Activated CD4-positive, alpha-beta memory T cell treated with anti-CD3 and anti-CD28 coated beads, Interleukin-2, amount 10 ng/mL, durations not matched to agents 7 days and 5 days (primary cell): ENCODE measurements around the gene OR5B17. TPM values are rescaled to one million over a fixed set of nuclear protein-coding genes. Genes with fewer than 3 reads are reported as not detected.
"Not testable (repeated sequence)": the region's sequence is repeated elsewhere in the genome, so short reads cannot be mapped to it uniquely, and the experiment has no call there.

Experiments used
- CTCF ChIA-PET: fragments of 350-600 bp; sonication (Branson Sonifier 250); formaldehyde crosslinking; loops from one replicate; lab custom pipeline; 2021; ENCODE audit warnings: antibody characterized with exemption, inconsistent platforms; lab: Charles Lee
- POLR2A ChIA-PET: fragments of 350-600 bp; sonication (Branson Sonifier 250); formaldehyde crosslinking; loops from one replicate; lab custom pipeline; 2021; ENCODE audit warnings: antibody characterized with exemption; lab: Charles Lee
- DNase-seq: peaks from one replicate; pipeline ENCODE4 v3.0.0-alpha.2; 2020
- H3K27ac Mint-ChIP-seq: one replicate; pipeline ENCODE4 v1.8.0; 2021; ENCODE audit warnings: mild to moderate bottlenecking, mixed read lengths
- H3K27me3 Mint-ChIP-seq: one replicate; pipeline ENCODE4 v1.8.0; 2021; ENCODE audit warnings: mixed read lengths
- H3K36me3 Mint-ChIP-seq: one replicate; pipeline ENCODE4 v1.8.0; 2021; ENCODE audit warnings: low read depth, mixed read lengths
- H3K4me1 Mint-ChIP-seq: one replicate; pipeline ENCODE4 v1.8.0; 2021; ENCODE audit warnings: mixed read lengths
- H3K4me3 Mint-ChIP-seq: one replicate; pipeline ENCODE4 v1.8.0; 2021; ENCODE audit warnings: mild to moderate bottlenecking, mixed read lengths
- H3K9me3 Mint-ChIP-seq: one replicate; pipeline ENCODE4 v1.8.0; 2021; ENCODE audit warnings: mixed read lengths
- total RNA-seq, 2 experiments: library from RNA; stranded (reverse); gene quantifications; one replicate each; pipeline ENCODE4 v1.2.3, GENCODE V29; 2021

Gene OR5B17
- total RNA-seq, result not detected

GRCh38 chr11:58358969-58359368, at the start of gene OR5B17:
Gene OR5B17 (minus strand): TSS chr11:58359069. CDS start chr11:58359069, 0 bp downstream.
- DNase-seq, result no peak
- Mint-ChIP-seq H3K9me3 (no peaks in the 10 kb centered on the region), H3K36me3 (no peaks in the 10 kb centered on the region), H3K27me3 (no peaks in the 10 kb centered on the region), H3K27ac (no peak within 1 kb of the TSS), H3K4me1 (no peaks in the 10 kb centered on the region), H3K4me3 (no peak within 1 kb of the TSS)
- ChIA-PET POLR2A (no interaction called here), CTCF (no interaction called here)

DNA sequence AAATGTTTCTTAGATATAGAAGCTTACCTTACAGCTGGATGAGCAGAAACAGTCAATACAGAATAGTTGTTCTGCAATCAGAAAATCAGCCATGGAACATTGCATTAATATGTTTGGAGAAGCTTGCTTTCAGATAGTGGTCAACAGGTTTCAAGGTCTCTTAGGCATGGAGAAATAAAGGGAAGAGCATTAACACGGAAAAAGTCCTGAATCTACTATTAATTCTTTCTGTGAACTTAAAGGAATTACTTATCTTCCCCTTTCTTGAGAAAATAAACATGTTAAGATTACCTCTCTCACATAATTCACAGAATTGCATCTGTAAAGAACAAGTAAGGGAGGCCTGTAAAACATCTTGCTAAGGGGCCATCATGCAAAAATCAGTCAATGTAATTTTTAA, 47.9 kb upstream of the OR5B17 start, which contains the start of gene OR5B3:
Gene OR5B3 (minus strand): TSS at position 101 of the 400 bp plus-strand sequence. CDS start 3,465 bp downstream, outside the sequence.
- Mint-ChIP-seq H3K27me3 (no peaks in the 10 kb centered on the region), H3K9me3 (peaks cover 13% of the 10 kb centered on the region), H3K36me3 (no peaks in the 10 kb centered on the region), H3K27ac (no peak within 1 kb of the TSS), H3K4me1 (no peaks in the 10 kb centered on the region), H3K4me3 (no peak within 1 kb of the TSS)
- ChIA-PET POLR2A (no interaction called here), CTCF (no interaction called here)
- no peak for DNase-seq

DNA sequence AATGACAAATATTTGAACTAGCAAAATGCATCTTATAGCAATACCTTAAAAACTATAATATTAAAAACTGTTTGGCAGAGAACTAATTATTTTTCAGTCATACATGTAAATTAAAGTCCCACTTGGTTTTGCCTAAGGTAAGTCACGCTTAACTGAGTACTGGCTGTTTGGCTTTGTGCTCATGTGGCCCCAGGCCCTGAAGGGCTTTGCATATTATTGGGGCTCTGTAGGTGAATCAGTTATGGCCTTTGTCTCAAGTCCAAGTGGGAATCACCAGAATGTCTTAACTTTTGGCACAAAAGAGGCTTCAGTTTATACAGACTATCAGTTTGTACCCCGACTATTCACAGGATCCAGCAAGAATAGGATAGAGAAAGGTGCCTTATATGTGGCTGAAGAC, 40.8 kb upstream of the OR5B17 start:
- H3K27me3 Mint-ChIP-seq, H3K36me3 Mint-ChIP-seq, H3K9me3 Mint-ChIP-seq, DNase-seq, POLR2A ChIA-PET, H3K4me1 Mint-ChIP-seq, CTCF ChIA-PET, H3K4me3 Mint-ChIP-seq, H3K27ac Mint-ChIP-seq: not testable (repeated sequence)

- Mint-ChIP-seq H3K27ac (no peak overlapping the region), H3K4me3 (no peak overlapping the region), H3K36me3 (no peaks in the 10 kb centered on the region), H3K27me3 (no peaks in the 10 kb centered on the region), H3K9me3 (no peaks in the 10 kb centered on the region), H3K4me1 (no peaks in the 10 kb centered on the region)
- ChIA-PET CTCF (no interaction called here), POLR2A (no interaction called here)
- DNase-seq, result no peak
Measured at GRCh38 chr11:58395581-58395980, 36.7 kb upstream of the OR5B17 start.

DNA sequence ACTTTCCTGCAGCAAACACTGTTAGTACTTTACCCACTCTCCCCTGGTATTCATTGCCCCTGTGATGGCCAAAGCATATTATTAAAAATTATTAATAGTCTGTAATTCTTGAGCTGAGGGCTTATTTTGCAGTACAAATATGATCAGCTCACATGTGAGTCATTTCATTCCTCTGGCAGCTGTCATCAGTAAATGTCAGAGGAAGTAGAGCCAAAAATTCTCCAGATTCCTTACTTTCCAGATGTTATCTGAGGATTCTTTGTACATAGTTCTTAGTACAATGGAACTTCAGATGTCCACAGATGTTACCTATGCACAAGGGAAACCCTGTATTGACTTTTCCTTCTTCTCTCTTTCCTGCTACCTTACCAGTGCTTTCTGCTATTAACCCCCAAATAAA, 35.3 kb upstream of the OR5B17 start:
- H3K27me3 Mint-ChIP-seq, result no peaks in the 10 kb centered on the region
- H3K4me3 Mint-ChIP-seq, result no peak overlapping the region
- ChIA-PET POLR2A (no interaction called here), CTCF (no interaction called here)
- no peak for DNase-seq
- H3K36me3 Mint-ChIP-seq, result no peaks in the 10 kb centered on the region
- no peaks in the 10 kb centered on the region for H3K9me3 Mint-ChIP-seq
- no peaks in the 10 kb centered on the region for H3K4me1 Mint-ChIP-seq
- no peak overlapping the region for H3K27ac Mint-ChIP-seq

DNA sequence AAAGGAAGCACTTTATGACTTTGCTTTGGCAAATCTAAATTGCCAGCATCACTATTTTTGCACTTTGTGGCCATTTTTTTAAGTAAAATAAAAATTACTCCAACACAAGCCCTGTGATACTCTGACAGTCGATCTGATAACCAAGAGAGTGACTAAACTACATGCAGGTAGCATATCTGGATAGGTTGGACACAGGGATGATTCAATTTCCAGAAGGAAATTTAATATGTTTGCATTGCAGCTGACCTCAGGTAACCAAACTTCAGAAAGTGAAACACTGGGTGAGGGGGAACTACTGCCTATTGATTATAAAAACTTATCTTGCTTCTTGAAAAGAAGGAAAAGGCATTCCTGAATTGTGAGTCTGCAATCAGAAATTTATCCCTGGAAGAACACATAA, 33.9 kb upstream of the OR5B17 start:
- DNase-seq, result no peak
- H3K36me3 Mint-ChIP-seq, result no peaks in the 10 kb centered on the region
- H3K9me3 Mint-ChIP-seq, result no peaks in the 10 kb centered on the region
- POLR2A ChIA-PET, result no interaction called here
- H3K27ac Mint-ChIP-seq, result no peak overlapping the region
- H3K4me3 Mint-ChIP-seq, result no peak overlapping the region
- CTCF ChIA-PET, result no interaction called here
- no peaks in the 10 kb centered on the region for H3K27me3 Mint-ChIP-seq
- H3K4me1 Mint-ChIP-seq, result no peaks in the 10 kb centered on the region

- H3K4me3 Mint-ChIP-seq, result no peak overlapping the region
- H3K9me3 Mint-ChIP-seq, result no peaks in the 10 kb centered on the region
- CTCF ChIA-PET, result no interaction called here
- no peaks in the 10 kb centered on the region for H3K36me3 Mint-ChIP-seq
- H3K4me1 Mint-ChIP-seq, result no peaks in the 10 kb centered on the region
- POLR2A ChIA-PET, result no interaction called here
- H3K27me3 Mint-ChIP-seq, result no peaks in the 10 kb centered on the region
- DNase-seq, result no peak
- no peak overlapping the region for H3K27ac Mint-ChIP-seq
Measured at GRCh38 chr11:58391879-58392278, 33.0 kb upstream of the OR5B17 start.

- POLR2A ChIA-PET, result no interaction called here
- CTCF ChIA-PET, result no interaction called here
- no peaks in the 10 kb centered on the region for H3K36me3 Mint-ChIP-seq
- H3K4me3 Mint-ChIP-seq, result no peak overlapping the region
- H3K9me3 Mint-ChIP-seq, result no peaks in the 10 kb centered on the region
- H3K4me1 Mint-ChIP-seq, result no peaks in the 10 kb centered on the region
- no peaks in the 10 kb centered on the region for H3K27me3 Mint-ChIP-seq
- DNase-seq, result no peak
- H3K27ac Mint-ChIP-seq, result no peak overlapping the region
Measured at GRCh38 chr11:58390551-58391063, 31.7 kb upstream of the OR5B17 start.

GRCh38 chr11:58354727-58355126, 4.1 kb downstream of the OR5B17 start:
- ChIA-PET CTCF (no interaction called here), POLR2A (no interaction called here)
- Mint-ChIP-seq H3K27me3 (no peaks in the 10 kb centered on the region), H3K9me3 (no peaks in the 10 kb centered on the region), H3K4me3 (no peak overlapping the region), H3K36me3 (no peaks in the 10 kb centered on the region), H3K4me1 (no peaks in the 10 kb centered on the region), H3K27ac (no peak overlapping the region)
- DNase-seq, result no peak

DNA sequence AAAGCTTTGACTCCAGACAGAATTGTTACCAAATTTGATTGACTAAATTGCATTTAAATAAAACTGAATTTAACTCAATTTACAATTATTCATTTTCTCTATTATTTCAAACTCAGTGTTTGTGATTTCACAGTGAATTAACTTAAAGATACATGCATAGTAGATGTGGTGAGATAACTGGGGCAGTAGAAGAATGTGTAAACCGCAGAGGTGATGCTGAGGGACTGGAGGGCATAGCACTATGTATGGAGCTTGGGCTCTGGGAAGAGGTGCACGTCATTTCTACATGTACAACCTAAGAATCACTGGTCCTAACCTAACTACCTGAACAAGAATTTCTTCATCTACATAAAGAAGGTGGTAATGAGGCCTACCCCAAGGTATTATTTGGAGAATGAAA, 13.7 kb downstream of the OR5B17 start:
- ChIA-PET CTCF (no interaction called here), POLR2A (no interaction called here)
- no peak for DNase-seq
- no peaks in the 10 kb centered on the region for H3K36me3 Mint-ChIP-seq
- H3K27ac Mint-ChIP-seq, result no peak overlapping the region
- no peaks in the 10 kb centered on the region for H3K4me1 Mint-ChIP-seq
- peaks cover 3% of the 10 kb centered on the region for H3K27me3 Mint-ChIP-seq
- H3K9me3 Mint-ChIP-seq, result no peaks in the 10 kb centered on the region
- no peak overlapping the region for H3K4me3 Mint-ChIP-seq

GRCh38 chr11:58334708-58335107, 24.2 kb downstream of the OR5B17 start:
- H3K4me1 Mint-ChIP-seq, result no peaks in the 10 kb centered on the region

DNA sequence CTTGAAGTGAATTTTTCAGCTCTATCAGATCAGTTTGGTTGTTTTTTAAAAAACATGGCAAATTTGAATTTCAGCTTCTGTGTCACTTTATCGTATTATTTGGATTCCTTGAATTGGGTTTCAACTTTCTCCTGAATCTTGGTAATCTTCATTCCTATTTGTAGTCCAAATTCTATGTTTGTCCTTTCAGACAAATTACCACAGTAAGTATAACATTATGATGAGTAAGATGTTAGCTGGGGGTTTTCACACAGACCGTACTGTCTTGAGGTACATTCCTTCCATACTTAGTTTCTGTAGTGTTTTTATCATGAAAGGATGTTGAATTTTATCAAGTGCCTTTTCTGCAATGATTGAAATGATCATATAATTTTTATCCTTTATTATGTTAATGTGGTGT, 28.0 kb downstream of the OR5B17 start:
- no peak for DNase-seq
- no peak overlapping the region for H3K27ac Mint-ChIP-seq

More at GRCh38 chr11:58334708-58335107, 24.2 kb downstream of the OR5B17 start:
- Mint-ChIP-seq H3K27ac (no peak overlapping the region), H3K27me3 (no peaks in the 10 kb centered on the region), H3K9me3 (no peaks in the 10 kb centered on the region), H3K4me3 (no peak overlapping the region), H3K36me3 (no peaks in the 10 kb centered on the region)
- ChIA-PET POLR2A (no interaction called here), CTCF (no interaction called here)
- DNase-seq, result no peak

GRCh38 chr11:58318532-58318931, 40.3 kb downstream of the OR5B17 start:
- no peaks in the 10 kb centered on the region for H3K36me3 Mint-ChIP-seq
- no peaks in the 10 kb centered on the region for H3K9me3 Mint-ChIP-seq
- H3K4me3 Mint-ChIP-seq, result no peak overlapping the region
- DNase-seq, result no peak
- ChIA-PET POLR2A (no interaction called here), CTCF (no interaction called here)
- no peaks in the 10 kb centered on the region for H3K27me3 Mint-ChIP-seq
- no peaks in the 10 kb centered on the region for H3K4me1 Mint-ChIP-seq
- H3K27ac Mint-ChIP-seq, result no peak overlapping the region

More for the DNA sequence above, 28.0 kb downstream of the OR5B17 start:
- ChIA-PET CTCF (no interaction called here), POLR2A (no interaction called here)
- Mint-ChIP-seq H3K4me1 (no peaks in the 10 kb centered on the region), H3K36me3 (no peaks in the 10 kb centered on the region), H3K9me3 (no peaks in the 10 kb centered on the region), H3K4me3 (no peak overlapping the region), H3K27me3 (peaks cover under 1% of the 10 kb centered on the region)

DNA sequence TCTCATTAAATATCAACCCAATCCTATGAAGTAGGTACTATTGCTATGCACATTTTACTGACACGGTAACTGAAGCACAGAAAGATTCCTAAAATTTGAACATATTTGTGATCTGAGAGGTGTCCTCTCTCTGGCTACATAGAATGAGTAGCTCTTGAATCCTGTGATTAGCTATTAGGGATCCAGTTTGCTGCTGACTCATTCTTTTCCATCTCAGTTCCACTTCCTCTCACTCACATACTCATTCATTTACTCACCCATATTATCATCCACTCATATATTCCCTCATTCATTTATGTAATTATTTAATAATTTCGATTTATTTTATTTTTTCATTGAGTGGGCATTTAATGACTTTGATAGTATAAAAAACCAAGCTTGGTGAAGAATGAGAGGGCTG, 42.7 kb downstream of the OR5B17 start:
- H3K4me1 Mint-ChIP-seq, result no peaks in the 10 kb centered on the region
- CTCF ChIA-PET, result no interaction called here
- H3K27ac Mint-ChIP-seq, result no peak overlapping the region
- POLR2A ChIA-PET, result no interaction called here
- no peak for DNase-seq
- H3K9me3 Mint-ChIP-seq, result no peaks in the 10 kb centered on the region
- no peak overlapping the region for H3K4me3 Mint-ChIP-seq
- H3K36me3 Mint-ChIP-seq, result no peaks in the 10 kb centered on the region
- H3K27me3 Mint-ChIP-seq, result no peaks in the 10 kb centered on the region
